ENCODE measurements around the gene PRDM16. TPM values are rescaled to one million over a fixed set of nuclear protein-coding genes. Genes with fewer than 3 reads are reported as not detected.

PRDM16 gene
- total RNA-seq, 1 experiment from 2014 or later, result 0.09 TPM

- H3K36me3 Mint-ChIP-seq (ENCODE audit: insufficient read depth, unreplicated experiment), result no peaks in the 10 kb centered on the region
- H3K4me3 Mint-ChIP-seq (ENCODE audit: low read depth, unreplicated experiment), result no peak overlapping the region
- no peaks in the 10 kb centered on the region for H3K4me1 Mint-ChIP-seq (ENCODE audit: low read depth, unreplicated experiment)
- H3K27ac Mint-ChIP-seq (ENCODE audit: unreplicated experiment), result no peak overlapping the region
- DNase-seq, result no peak
- no TSS peak for BruUV-seq (replicated peaks)
- intact Hi-C loops (cut with micrococcal nuclease; ENCODE audit: unreplicated experiment), result no loop called here
- H3K27me3 Mint-ChIP-seq (ENCODE audit: unreplicated experiment), result peaks cover 16% of the 10 kb centered on the region
- H3K9me3 Mint-ChIP-seq (ENCODE audit: low read depth, unreplicated experiment), result no peaks in the 10 kb centered on the region
- CTCF ChIA-PET, result no interaction called here
- no peak for TF ChIP-seq CTCF (IDR thresholded peaks at IDR 0.05; ENCODE audit: unreplicated experiment)
Measured at GRCh38 chr1:3158347-3158746, 89.3 kb downstream of the PRDM16 start.

- intact Hi-C loops (cut with micrococcal nuclease; ENCODE audit: unreplicated experiment), result no loop called here
- H3K4me1 Mint-ChIP-seq (ENCODE audit: low read depth, unreplicated experiment), result no peaks in the 10 kb centered on the region
- no peak for TF ChIP-seq CTCF (IDR thresholded peaks at IDR 0.05; ENCODE audit: unreplicated experiment)
- no TSS peak for BruUV-seq (replicated peaks)
- no peak overlapping the region for H3K4me3 Mint-ChIP-seq (ENCODE audit: low read depth, unreplicated experiment)
- CTCF ChIA-PET, result no interaction called here
- no peak overlapping the region for H3K27ac Mint-ChIP-seq (ENCODE audit: unreplicated experiment)
- peaks cover 16% of the 10 kb centered on the region for H3K27me3 Mint-ChIP-seq (ENCODE audit: unreplicated experiment)
- H3K36me3 Mint-ChIP-seq (ENCODE audit: insufficient read depth, unreplicated experiment), result no peaks in the 10 kb centered on the region
- no peak for DNase-seq
- no peaks in the 10 kb centered on the region for H3K9me3 Mint-ChIP-seq (ENCODE audit: low read depth, unreplicated experiment)
Measured at GRCh38 chr1:3159121-3159520, 90.1 kb downstream of the PRDM16 start.

- no peaks in the 10 kb centered on the region for H3K9me3 Mint-ChIP-seq (ENCODE audit: low read depth, unreplicated experiment)
- no peak overlapping the region for H3K4me3 Mint-ChIP-seq (ENCODE audit: low read depth, unreplicated experiment)
- CTCF ChIA-PET, result no interaction called here
- BruUV-seq (replicated peaks), result no TSS peak
- no peak for DNase-seq
- no peaks in the 10 kb centered on the region for H3K4me1 Mint-ChIP-seq (ENCODE audit: low read depth, unreplicated experiment)
- H3K36me3 Mint-ChIP-seq (ENCODE audit: insufficient read depth, unreplicated experiment), result no peaks in the 10 kb centered on the region
- intact Hi-C loops (cut with micrococcal nuclease; ENCODE audit: unreplicated experiment), result no loop called here
- no peak for TF ChIP-seq CTCF (IDR thresholded peaks at IDR 0.05; ENCODE audit: unreplicated experiment)
- peaks cover 16% of the 10 kb centered on the region for H3K27me3 Mint-ChIP-seq (ENCODE audit: unreplicated experiment)
- H3K27ac Mint-ChIP-seq (ENCODE audit: unreplicated experiment), result no peak overlapping the region
Measured at GRCh38 chr1:3159996-3160395, 91.0 kb downstream of the PRDM16 start.

GRCh38 chr1:3160647-3161145 lies 91.7 kb downstream of the PRDM16 start:
- no peak for TF ChIP-seq CTCF (IDR thresholded peaks at IDR 0.05; ENCODE audit: unreplicated experiment)
- Mint-ChIP-seq H3K4me1 (ENCODE audit: low read depth, unreplicated experiment) (no peaks in the 10 kb centered on the region), H3K27ac (ENCODE audit: unreplicated experiment) (no peak overlapping the region), H3K36me3 (ENCODE audit: insufficient read depth, unreplicated experiment) (no peaks in the 10 kb centered on the region), H3K4me3 (ENCODE audit: low read depth, unreplicated experiment) (no peak overlapping the region), H3K9me3 (ENCODE audit: low read depth, unreplicated experiment) (no peaks in the 10 kb centered on the region), H3K27me3 (ENCODE audit: unreplicated experiment) (peaks cover 14% of the 10 kb centered on the region)
- DNase-seq, result no peak
- intact Hi-C loops (cut with micrococcal nuclease; ENCODE audit: unreplicated experiment), result no loop called here
- no TSS peak for BruUV-seq (replicated peaks)
- CTCF ChIA-PET, result no interaction called here
